Osteoblast (primary cell): Measurements from ENCODE around the gene HIF3A. TPM values are rescaled to one million over a fixed set of nuclear protein-coding genes. Genes with fewer than 3 reads are reported as not detected.

Source experiments
- DNase-seq: peaks from one replicate; pipeline ENCODE4 v3.0.0; 2011; ENCODE audit warnings: low spot score, mixed read lengths; ENCODE audit not compliant: insufficient read length; ENCODE audit errors: missing footprints
- H2AFZ ChIP-seq: 2 replicates; pipeline ENCODE4 v1.6.0; 2011; ENCODE audit warnings: mild to moderate bottlenecking, low read length
- H3K27ac ChIP-seq: 2 replicates; pipeline ENCODE4 v1.5.1; 2011; ENCODE audit warnings: mild to moderate bottlenecking, low read depth, low read length, moderate library complexity
- H3K27me3 ChIP-seq: 2 replicates; pipeline ENCODE4 v1.6.0; 2012; ENCODE audit warnings: mild to moderate bottlenecking, control low read depth, inconsistent platforms, low read length, moderate library complexity; ENCODE audit not compliant: insufficient read depth
- H3K36me3 ChIP-seq: 2 replicates; pipeline ENCODE4 v1.5.1; 2011; ENCODE audit warnings: mild to moderate bottlenecking, low read length, control low read depth, moderate library complexity; ENCODE audit not compliant: insufficient read depth
- H3K4me1 ChIP-seq: 2 replicates; pipeline ENCODE4 v1.5.1; 2011; ENCODE audit warnings: mild to moderate bottlenecking, low read length, control low read depth, moderate library complexity; ENCODE audit not compliant: insufficient read depth
- H3K4me2 ChIP-seq: 2 replicates; pipeline ENCODE4 v1.6.0; 2011; ENCODE audit warnings: mild to moderate bottlenecking, low read length; ENCODE audit not compliant: insufficient read depth
- H3K4me3 ChIP-seq: fragments of 200-600 bp; sonication (generic); 3 replicates; pipeline ENCODE4 v1.5.1; 2012; ENCODE audit warnings: mild to moderate bottlenecking, low read length, inconsistent platforms; ENCODE audit not compliant: insufficient read depth
- H3K79me2 ChIP-seq: 2 replicates; pipeline ENCODE4 v1.6.0; 2012; ENCODE audit warnings: mild to moderate bottlenecking, low read length, control low read depth, inconsistent platforms; ENCODE audit not compliant: insufficient read depth
- H3K9me3 ChIP-seq: 2 replicates; pipeline ENCODE4 v1.5.1; 2011; ENCODE audit warnings: low read depth, low read length, control low read depth
- H4K20me1 ChIP-seq: 2 replicates; pipeline ENCODE4 v1.6.0; 2012; ENCODE audit warnings: mild to moderate bottlenecking, low read length, control low read depth; ENCODE audit not compliant: insufficient read depth
- total RNA-seq: library from RNA; depleted of rRNA; stranded (reverse); fragments of >200 nt; gene quantifications from 2 replicates; pipeline ENCODE4 v1.2.3, GENCODE V29; 2012
- TF ChIP-seq, protein P1 (sequence below): IDR thresholded peaks from 2 replicates; pipeline ENCODE4 v1.5.1; 2011; ENCODE audit warnings: mild to moderate bottlenecking, low read depth, low read length, moderate library complexity; ENCODE audit errors: extremely low read depth

Gene HIF3A
- total RNA-seq, 1 donor = not detected

DNA sequence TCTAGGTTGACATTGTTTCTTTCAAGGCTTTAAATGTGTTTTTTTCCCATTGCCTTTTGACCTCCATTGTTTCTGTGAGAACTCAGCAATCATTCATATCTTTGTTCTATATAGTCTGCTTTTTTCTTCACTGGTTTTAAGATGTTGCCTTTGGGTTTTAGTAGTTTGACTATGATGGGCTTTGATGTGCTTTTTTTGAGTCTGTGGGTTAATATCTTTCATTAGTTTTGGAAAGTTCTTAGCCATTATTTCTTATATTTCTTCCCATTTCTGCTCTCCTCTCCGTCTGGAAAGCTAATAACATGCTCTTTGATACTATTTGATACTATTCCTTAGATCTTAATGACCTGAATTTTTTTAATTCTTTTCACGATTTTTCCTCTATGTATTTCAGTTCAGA lies 83.8 kb downstream of the HIF3A start:
- peaks cover 36% of the 10 kb centered on the region for H3K36me3 ChIP-seq
- TF ChIP-seq, protein P1, sequence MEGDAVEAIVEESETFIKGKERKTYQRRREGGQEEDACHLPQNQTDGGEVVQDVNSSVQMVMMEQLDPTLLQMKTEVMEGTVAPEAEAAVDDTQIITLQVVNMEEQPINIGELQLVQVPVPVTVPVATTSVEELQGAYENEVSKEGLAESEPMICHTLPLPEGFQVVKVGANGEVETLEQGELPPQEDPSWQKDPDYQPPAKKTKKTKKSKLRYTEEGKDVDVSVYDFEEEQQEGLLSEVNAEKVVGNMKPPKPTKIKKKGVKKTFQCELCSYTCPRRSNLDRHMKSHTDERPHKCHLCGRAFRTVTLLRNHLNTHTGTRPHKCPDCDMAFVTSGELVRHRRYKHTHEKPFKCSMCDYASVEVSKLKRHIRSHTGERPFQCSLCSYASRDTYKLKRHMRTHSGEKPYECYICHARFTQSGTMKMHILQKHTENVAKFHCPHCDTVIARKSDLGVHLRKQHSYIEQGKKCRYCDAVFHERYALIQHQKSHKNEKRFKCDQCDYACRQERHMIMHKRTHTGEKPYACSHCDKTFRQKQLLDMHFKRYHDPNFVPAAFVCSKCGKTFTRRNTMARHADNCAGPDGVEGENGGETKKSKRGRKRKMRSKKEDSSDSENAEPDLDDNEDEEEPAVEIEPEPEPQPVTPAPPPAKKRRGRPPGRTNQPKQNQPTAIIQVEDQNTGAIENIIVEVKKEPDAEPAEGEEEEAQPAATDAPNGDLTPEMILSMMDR = no peak
- H3K27ac ChIP-seq = no peak overlapping the region
- DNase-seq = no peak
- H3K9me3 ChIP-seq = no peaks in the 10 kb centered on the region
- no peak overlapping the region for H3K4me3 ChIP-seq
- H4K20me1 ChIP-seq = no peaks in the 10 kb centered on the region
- peaks cover 23% of the 10 kb centered on the region for H3K79me2 ChIP-seq
- H3K4me2 ChIP-seq = no peak overlapping the region
- no peaks in the 10 kb centered on the region for H3K27me3 ChIP-seq
- peaks cover 13% of the 10 kb centered on the region for H3K4me1 ChIP-seq
- no peak overlapping the region for H2AFZ ChIP-seq

DNA sequence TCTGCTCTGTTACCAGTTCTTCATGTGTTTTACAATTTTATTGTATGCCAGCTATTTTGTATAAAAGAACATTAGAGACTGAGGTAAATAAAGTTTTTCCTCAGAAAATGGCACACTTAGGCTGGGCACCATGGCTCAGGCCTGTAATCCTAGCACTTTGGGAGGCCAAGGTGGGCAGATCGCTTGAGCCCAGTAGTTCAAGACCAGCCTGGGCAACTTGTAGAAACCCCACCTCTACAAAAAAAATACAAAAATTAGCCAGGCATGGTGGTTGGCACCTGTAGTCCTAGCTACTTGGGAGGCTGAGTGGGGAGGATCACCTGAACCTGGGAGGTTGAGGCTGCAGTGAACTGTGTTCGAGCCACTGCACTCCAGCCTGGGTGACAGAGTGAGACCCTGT lies 84.5 kb downstream of the HIF3A start:
- no peak overlapping the region for H3K27ac ChIP-seq
- no peak overlapping the region for H2AFZ ChIP-seq
- H4K20me1 ChIP-seq = no peaks in the 10 kb centered on the region
- no peak overlapping the region for H3K4me2 ChIP-seq
- peaks cover 13% of the 10 kb centered on the region for H3K4me1 ChIP-seq
- H3K27me3 ChIP-seq = no peaks in the 10 kb centered on the region
- no peaks in the 10 kb centered on the region for H3K9me3 ChIP-seq
- TF ChIP-seq, protein P1 = no peak
- no peak for DNase-seq
- H3K36me3 ChIP-seq = peaks cover 31% of the 10 kb centered on the region
- peaks cover 23% of the 10 kb centered on the region for H3K79me2 ChIP-seq
- H3K4me3 ChIP-seq = no peak overlapping the region

DNA sequence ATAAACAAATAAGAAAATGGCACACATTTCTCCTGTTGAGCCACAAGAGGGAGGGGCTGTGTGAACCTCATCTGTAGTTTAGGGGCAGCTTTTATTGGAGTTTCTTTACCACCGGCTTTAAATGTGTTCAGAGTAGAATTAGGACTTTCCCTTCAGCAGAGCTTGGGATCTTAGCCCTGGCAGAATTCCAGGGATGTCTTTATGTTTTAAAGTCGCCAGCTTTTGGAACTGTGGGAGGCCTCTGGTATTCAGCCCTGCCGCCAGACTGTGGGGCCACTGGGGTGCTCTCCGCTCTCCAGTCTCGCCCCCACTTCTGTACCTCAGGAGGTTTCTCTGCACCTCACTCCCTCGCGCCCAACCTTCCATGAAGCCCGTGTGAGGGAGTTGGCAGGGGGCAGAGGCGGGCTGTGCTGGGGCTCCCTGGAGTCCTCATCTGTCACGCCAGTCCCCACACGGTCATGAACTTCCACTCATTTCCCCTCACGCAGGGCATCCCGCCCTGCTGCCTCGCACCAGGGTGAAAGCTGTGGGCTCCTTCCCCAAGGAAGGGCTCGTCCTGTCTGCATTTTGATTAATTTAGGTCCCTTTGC lies 85.0 kb downstream of the HIF3A start:
- TF ChIP-seq, protein P1 = no peak
- DNase-seq = no peak
- no peak overlapping the region for H3K4me2 ChIP-seq
- H3K4me1 ChIP-seq = peaks cover 13% of the 10 kb centered on the region
- peaks cover 27% of the 10 kb centered on the region for H3K36me3 ChIP-seq
- H3K79me2 ChIP-seq = peaks cover 23% of the 10 kb centered on the region
- no peak overlapping the region for H2AFZ ChIP-seq
- no peak overlapping the region for H3K4me3 ChIP-seq
- no peaks in the 10 kb centered on the region for H3K27me3 ChIP-seq
- H4K20me1 ChIP-seq = no peaks in the 10 kb centered on the region
- H3K9me3 ChIP-seq = no peaks in the 10 kb centered on the region
- H3K27ac ChIP-seq = no peak overlapping the region

DNA sequence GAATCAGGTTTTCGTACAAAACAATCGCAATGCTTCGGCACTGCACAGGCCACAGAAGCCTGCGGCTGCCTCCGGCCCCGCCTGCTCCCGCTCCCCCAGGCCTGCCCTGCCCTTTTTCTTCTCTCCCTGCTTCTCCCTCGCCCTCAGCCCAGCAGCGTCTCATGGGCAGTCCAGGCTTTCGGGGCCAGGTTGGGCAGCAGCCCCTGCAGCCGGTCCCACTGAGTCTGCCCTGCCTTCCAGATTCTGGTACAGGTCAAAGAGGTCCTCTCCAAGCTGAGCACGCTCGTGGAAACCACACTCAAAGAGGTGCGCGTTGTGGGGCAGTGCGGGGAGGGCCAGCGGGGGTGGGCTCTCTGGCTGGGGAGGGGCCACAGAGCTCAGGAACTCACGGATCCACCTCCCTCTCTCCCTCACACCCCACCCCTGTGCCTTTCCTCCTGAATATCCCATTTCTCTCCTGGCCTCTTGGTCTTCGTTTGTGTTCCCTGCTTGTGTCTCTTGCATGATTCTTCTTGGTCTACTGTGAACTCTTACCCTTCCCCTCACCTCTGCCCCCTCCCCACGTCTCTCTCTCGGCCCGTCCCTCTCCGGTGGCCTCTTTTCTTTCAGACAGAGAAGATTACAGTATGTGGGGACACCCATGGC lies 86.5 kb downstream of the HIF3A start:
- Histone ChIP-seq H2AFZ (no peak overlapping the region), H4K20me1 (no peaks in the 10 kb centered on the region), H3K4me2 (no peak overlapping the region), H3K79me2 (peaks cover 23% of the 10 kb centered on the region), H3K9me3 (no peaks in the 10 kb centered on the region), H3K27ac (no peak overlapping the region), H3K4me1 (peaks cover 6% of the 10 kb centered on the region), H3K36me3 (peaks cover 37% of the 10 kb centered on the region), H3K4me3 (no peak overlapping the region), H3K27me3 (no peaks in the 10 kb centered on the region)
- TF ChIP-seq, protein P1 = no peak
- DNase-seq = no peak
